K562 (cell line): ENCODE results near the gene DDAH2. TPM values are rescaled to one million over a fixed set of nuclear protein-coding genes. Genes with fewer than 3 reads are reported as not detected.

Source experiments
- ATF4 ChIP-seq: fragments of 450-650 bp; formaldehyde crosslinking; IDR thresholded peaks from 2 replicates; pipeline ENCODE4 v1.4.0; 2022; ENCODE audit warnings: mild to moderate bottlenecking, moderate library complexity
- CHD7 ChIP-seq: fragments of 200-600 bp; sonication (generic); IDR thresholded peaks from one replicate; pipeline ENCODE4 v1.6.1; 2012; ENCODE audit warnings: mild to moderate bottlenecking, low read depth, low read length, inconsistent platforms
- DDX20 ChIP-seq: fragments of 450-650 bp; IDR thresholded peaks from 2 replicates; pipeline ENCODE4 v1.6.1; 2016; ENCODE audit warnings: missing genetic modification characterization, low read depth, mild to moderate bottlenecking, missing compliant biosample characterization, moderate library complexity
- MCM3 ChIP-seq: fragments of 450-650 bp; IDR thresholded peaks from 2 replicates; pipeline ENCODE4 v1.6.1; 2016
- MNT ChIP-seq, 2 experiments: fragments of 450-650 bp; conservative IDR thresholded peaks; 2 replicates each; pipeline ENCODE4 v1.6.1; 2017; ENCODE audit warnings: mild to moderate bottlenecking in 2 of 2, moderate library complexity in 2 of 2
- PBX2 ChIP-seq, 2 experiments: IDR thresholded peaks in 1 of 2; conservative IDR thresholded peaks in 1 of 2; 2 replicates each; pipeline ENCODE4 v1.6.1; 2016; ENCODE audit warnings: low read depth in 2 of 2, mild to moderate bottlenecking in 1 of 2, missing compliant biosample characterization in 1 of 2, missing genetic modification characterization in 1 of 2, moderate library complexity in 1 of 2
- SRSF9 ChIP-seq: fragments of 200-400 bp; formaldehyde crosslinking; IDR thresholded peaks from 2 replicates; pipeline ENCODE4 v1.6.1; 2017; ENCODE audit warnings: low read depth, low read length, borderline replicate concordance
- XRCC4 ChIP-seq: IDR thresholded peaks from one replicate; pipeline ENCODE4 v1.6.1; 2011; ENCODE audit not compliant: insufficient read depth, insufficient read length; ENCODE audit errors: extremely low read depth
- ZNF717 ChIP-seq: fragments of 250-450 bp; sonication (Bioruptor Pico); IDR thresholded peaks from 2 replicates; pipeline ENCODE4 v1.5.0; 2021
- polyA plus RNA-seq, 8 experiments: library from polyadenylated mRNA; depleted of rRNA in 4 of 8; stranded (reverse) in 5 of 8; unstranded in 3 of 8; fragments of >200 nt; fragmentation: Nextera tagmentation in 2 of 8; fragmentation: Illumina TruSeq in 1 of 8; extraction: Ambion mirVana in 2 of 8; extraction: Trizol in 1 of 8; gene quantifications; 2 replicates each; pipeline versions ENCODE4 v1.2.1 to v1.2.3, GENCODE V29; 2011 to 2014; ENCODE audit warnings: inconsistent platforms in 1 of 8, missing spikeins in 1 of 8
- total RNA-seq, 7 experiments: library from RNA; depleted of rRNA in 6 of 7; stranded (reverse); fragments of >200 nt in 6 of 7; fragmentation: Illumina TruSeq in 2 of 7; extraction: Trizol in 2 of 7; gene quantifications; 2 replicates each; pipeline versions ENCODE4 v1.2.1 to v1.2.3, GENCODE V29; 2011 to 2021; ENCODE audit warnings: low replicate concordance in 1 of 7

The DDAH2 gene
- total and polyA plus RNA-seq, 9 of the 15 experiments (the other 6 are each of a cell fraction or from before 2014, with no cell fraction given): 1.8 to 45.4 (median 21.4) TPM

- TF ChIP-seq PBX2 (CRISPR knock-in tag; IDR thresholded peaks at IDR 0.05; ENCODE audit: low read depth) (no peak), PBX2 (tag; conservative IDR thresholded peaks at IDR 0.05; ENCODE audit: low read depth) (no peak), ATF4 (CRISPR knock-in tag) (no peak), MNT (conservative IDR thresholded peaks at IDR 0.05) (no peak), CHD7 (no peak), ZNF717 (CRISPR knock-in tag) (no peak), DDX20 (no peak), SRSF9 (no peak), XRCC4 (no peak), MCM3 (no peak)
Measured at GRCh38 chr6:31717499-31718222, 11.4 kb downstream of the DDAH2 start (continued).
